ENCODE measurements around the gene IL25.

The IL25 gene

GRCh38 chr14:23376482-23377197 lies 4.0 kb downstream of the IL25 start, which contains the start of gene CMTM5:
TSS of gene CMTM5 (plus strand) at chr14:23377046. CDS start at chr14:23377252, 206 bp downstream.
- no peak within 1 kb of the TSS for H3K4me3 ChIP-seq (ENCODE audit: low read length)
- TF ChIP-seq ZNF274 (IDR thresholded peaks at IDR 0.05; ENCODE audit: low read depth, low read length): no peak

GRCh38 chr14:23377198-23377550 lies 4.6 kb downstream of the IL25 start:
- TF ChIP-seq ZNF274 (IDR thresholded peaks at IDR 0.05; ENCODE audit: low read depth, low read length): no peak
- H3K4me3 ChIP-seq (ENCODE audit: low read length): no peak overlapping the region

DNA sequence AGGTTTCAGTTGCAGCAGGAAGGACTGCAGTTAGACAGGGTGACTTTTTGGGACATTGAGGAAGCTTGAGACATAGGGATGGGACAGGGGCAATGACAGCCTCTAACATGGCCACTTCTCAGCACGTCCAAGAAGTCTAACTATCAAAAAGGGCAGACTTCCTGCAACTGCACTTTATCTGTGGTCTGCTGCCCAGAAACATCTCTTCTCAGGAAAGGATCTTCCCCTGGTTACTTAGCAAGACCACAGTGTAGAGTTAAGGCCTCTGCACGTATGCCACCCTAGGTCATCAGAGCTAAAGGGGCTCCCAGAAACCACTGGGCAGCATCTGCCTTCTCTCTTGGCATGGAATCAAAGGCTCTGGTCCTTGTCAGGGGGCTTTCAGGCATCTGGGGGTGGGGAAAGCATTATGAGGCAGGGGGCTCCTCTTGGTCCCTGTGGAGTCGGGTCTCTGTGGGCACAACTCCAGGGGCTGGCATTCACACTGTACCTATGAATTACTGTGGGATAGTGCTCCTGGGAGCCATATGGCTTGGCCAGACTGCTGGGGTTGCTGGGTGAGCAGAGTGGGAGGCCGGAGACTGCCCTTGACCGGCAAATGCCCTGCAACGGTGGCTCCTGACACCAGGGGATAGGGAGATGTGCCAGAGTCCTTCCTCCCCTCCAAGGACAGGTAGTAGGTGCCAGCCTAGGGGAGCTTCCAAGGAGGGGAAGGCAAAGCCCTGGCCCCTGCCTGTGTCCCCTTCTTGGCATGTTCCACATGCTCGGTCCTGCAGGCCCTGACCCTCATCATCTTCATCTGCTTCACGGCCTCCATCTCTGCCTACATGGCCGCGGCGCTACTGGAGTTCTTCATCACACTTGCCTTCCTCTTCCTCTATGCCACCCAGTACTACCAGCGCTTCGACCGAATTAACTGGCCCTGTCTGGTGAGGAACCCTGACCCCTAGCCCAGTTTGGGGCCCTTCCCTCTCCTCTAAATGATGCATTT lies 5.3 kb downstream of the IL25 start:
- H3K4me3 ChIP-seq (ENCODE audit: low read length): no peak overlapping the region
- no peak for TF ChIP-seq ZNF274 (IDR thresholded peaks at IDR 0.05; ENCODE audit: low read depth, low read length)

DNA sequence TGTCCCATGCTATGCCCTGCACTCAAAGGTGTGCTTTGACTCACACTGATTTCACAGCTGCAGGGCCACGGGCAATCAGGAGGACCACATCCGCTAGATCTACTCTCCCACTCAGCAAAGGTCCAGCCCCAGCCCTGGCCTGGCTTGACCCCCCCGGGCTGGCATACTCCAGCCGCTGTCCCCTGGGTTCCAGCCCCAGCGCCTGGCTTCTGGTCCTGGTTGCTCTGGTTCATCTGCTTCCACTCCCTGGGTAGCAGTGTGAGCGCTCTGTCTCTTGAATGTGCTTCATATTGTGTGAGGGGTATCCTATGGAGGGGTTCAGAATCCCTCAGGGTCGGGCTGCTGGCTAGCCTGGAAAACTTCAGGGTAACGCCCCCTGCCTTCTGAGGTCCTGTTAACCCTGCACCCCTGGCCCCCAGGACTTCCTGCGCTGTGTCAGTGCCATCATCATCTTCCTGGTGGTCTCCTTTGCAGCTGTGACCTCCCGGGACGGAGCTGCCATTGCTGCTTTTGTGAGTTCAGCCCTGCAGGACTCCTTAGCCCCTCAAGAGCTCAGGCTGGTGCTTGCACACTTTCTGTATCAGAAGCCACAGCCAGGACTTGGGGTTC lies 6.1 kb downstream of the IL25 start:
- no peak for TF ChIP-seq ZNF274 (IDR thresholded peaks at IDR 0.05; ENCODE audit: low read depth, low read length)
- H3K4me3 ChIP-seq (ENCODE audit: low read length): no peak overlapping the region

GRCh38 chr14:23379366-23380196 lies 7.0 kb downstream of the IL25 start:
- no peak for TF ChIP-seq ZNF274 (IDR thresholded peaks at IDR 0.05; ENCODE audit: low read depth, low read length)
- H3K4me3 ChIP-seq (ENCODE audit: low read length): no peak overlapping the region

DNA sequence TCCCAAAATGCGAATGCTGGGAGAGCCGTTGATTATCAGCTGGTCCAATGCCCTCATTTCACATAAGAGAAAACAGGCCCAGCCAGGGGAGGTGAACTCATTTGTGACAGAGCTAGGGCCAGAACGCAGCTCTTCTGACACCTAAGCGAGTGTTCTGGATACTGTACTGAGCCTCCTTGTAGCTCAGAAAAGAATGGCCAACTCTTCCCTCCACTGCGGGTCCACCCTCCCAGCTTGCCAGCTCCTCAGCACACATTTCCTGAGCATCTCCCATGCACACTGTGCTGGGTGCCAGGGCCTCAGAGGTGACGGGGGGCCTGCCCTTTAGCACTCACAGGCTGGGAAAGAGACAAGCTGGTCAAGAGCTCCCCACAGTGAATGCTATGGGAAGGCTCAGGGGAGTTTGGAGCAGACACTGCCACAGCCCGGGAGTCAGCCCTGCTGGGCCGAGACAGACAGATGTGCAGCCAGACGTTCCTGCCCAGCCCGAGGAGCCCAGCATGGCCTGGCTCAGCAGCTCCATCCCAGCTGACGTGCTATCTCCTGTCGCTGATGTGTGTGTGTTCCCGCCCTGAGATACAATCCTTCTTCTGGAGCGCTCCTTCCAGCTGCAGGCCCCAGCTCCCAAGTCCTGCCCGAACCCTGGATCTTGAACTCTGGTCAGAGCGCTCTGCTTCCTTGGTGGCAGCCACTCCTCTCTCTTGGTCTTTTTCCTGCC lies 7.7 kb downstream of the IL25 start:
- H3K4me3 ChIP-seq (ENCODE audit: low read length): no peak overlapping the region
- no peak for TF ChIP-seq ZNF274 (IDR thresholded peaks at IDR 0.05; ENCODE audit: low read depth, low read length)

DNA sequence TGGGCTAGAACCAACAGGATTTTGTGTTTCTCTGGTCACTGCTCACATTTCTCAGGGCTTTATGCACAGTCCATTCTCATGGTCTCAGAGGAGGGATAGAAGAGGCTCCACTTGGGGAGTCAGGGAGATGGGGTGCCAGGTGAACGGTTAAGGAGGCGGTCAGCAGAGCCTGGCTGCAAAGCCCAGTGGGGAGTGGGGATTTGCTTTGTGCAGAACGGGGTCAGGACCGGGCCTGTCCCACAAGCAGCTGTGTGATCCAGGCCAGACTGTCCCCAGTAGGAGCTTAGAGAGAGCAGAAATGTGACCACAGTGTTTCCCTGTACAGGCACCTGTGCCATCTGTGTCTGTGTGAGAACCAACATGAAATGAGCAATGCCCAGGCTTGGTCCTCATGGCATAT lies 8.4 kb downstream of the IL25 start:
- no peak for TF ChIP-seq ZNF274 (IDR thresholded peaks at IDR 0.05; ENCODE audit: low read depth, low read length)
- H3K4me3 ChIP-seq (ENCODE audit: low read length): no peak overlapping the region

DNA sequence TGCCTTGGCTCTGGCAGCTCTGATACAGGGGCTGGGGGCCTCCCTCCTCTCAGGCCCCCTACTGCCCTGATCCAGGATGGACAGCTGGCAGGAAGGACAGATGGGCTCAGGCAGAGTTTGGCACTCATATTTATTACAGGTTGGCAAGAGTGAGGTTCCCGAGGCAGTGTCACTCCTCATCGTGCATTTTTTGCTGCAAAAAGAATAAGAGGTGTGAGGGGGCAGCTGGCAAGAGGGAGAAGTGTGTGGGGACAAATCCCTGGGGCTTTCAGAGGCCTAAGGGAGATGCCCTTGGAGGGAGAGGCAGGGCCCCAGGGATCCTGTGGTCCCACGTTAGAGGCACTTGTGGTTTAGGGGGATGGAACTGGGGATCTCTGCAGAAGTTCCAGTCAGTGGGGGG lies 9.3 kb downstream of the IL25 start:
- no peak overlapping the region for H3K4me3 ChIP-seq (ENCODE audit: low read length)
- no peak for TF ChIP-seq ZNF274 (IDR thresholded peaks at IDR 0.05; ENCODE audit: low read depth, low read length)

GRCh38 chr14:23382276-23382675 lies 9.7 kb downstream of the IL25 start:
- no peak overlapping the region for H3K4me3 ChIP-seq (ENCODE audit: low read length)
- no peak for TF ChIP-seq ZNF274 (IDR thresholded peaks at IDR 0.05; ENCODE audit: low read depth, low read length)

DNA sequence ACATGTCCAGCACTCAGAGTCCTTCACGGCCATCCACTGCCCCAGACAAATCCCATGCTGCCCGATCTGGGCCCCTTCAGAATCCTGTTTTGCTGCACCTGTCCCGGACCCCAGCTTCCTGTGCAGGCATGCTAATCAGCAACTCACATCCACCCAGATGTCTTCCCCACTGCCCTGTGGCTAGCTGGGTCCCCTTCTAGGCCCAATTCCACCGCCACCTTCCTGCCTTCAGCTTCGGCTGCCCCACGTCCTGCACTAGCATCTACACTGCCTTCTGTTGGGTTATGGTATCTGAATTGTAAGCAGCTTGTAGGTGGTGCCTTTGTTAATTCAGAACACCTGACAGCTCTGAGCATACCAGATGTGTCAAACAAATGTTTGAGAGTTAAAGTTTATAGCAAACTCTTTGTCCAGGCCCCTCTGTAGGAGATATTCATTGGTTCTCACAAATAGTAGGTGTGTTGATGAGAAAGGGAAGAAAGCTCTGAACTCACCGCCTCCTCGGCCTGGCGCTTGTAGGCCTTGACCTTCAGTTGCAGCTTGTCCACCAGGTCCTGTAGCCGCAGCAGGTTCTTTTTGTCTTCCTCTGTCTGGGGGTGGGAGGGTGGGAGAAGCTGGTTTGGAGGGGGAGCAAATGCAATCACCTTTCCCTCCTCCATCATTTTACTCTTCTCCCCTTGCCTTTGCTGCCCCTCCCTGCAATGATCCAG lies 10.3 kb downstream of the IL25 start:
- no peak for TF ChIP-seq ZNF274 (IDR thresholded peaks at IDR 0.05; ENCODE audit: low read depth, low read length)
- H3K4me3 ChIP-seq (ENCODE audit: low read length): no peak overlapping the region

GRCh38 chr14:23384364-23385080 lies 11.9 kb downstream of the IL25 start:
- no peak for TF ChIP-seq ZNF274 (IDR thresholded peaks at IDR 0.05; ENCODE audit: low read depth, low read length)
- no peak overlapping the region for H3K4me3 ChIP-seq (ENCODE audit: low read length)

- TF ChIP-seq ZNF274 (IDR thresholded peaks at IDR 0.05; ENCODE audit: low read depth, low read length): no peak
- no peak overlapping the region for H3K4me3 ChIP-seq (ENCODE audit: low read length)
Observed at GRCh38 chr14:23385244-23385641, 12.6 kb downstream of the IL25 start.
